Activated T-cell treated with anti-CD3 and anti-CD28 coated beads, Interleukin-2, amount 50 U/mL, for 24 hours (primary cell): ENCODE measurements around the gene ARF6.
"Not testable (repeated sequence)": the region's sequence is repeated elsewhere in the genome, so short reads cannot be mapped to it uniquely, and the experiment has no call there.

Source experiments
- DNase-seq: peaks from one replicate; pipeline ENCODE4 v3.0.0-alpha.2; 2020
- H3K27ac Mint-ChIP-seq: 2 replicates; pipeline ENCODE4 v1.8.0; 2020; ENCODE audit warnings: mild to moderate bottlenecking, mixed read lengths
- H3K27me3 Mint-ChIP-seq: 2 replicates; pipeline ENCODE4 v1.8.0; 2020; ENCODE audit warnings: mixed read lengths
- H3K36me3 Mint-ChIP-seq: 2 replicates; pipeline ENCODE4 v1.8.0; 2020; ENCODE audit warnings: low read depth, mixed read lengths
- H3K4me1 Mint-ChIP-seq: 2 replicates; pipeline ENCODE4 v1.8.0; 2020; ENCODE audit warnings: low read depth, mixed read lengths
- H3K4me3 Mint-ChIP-seq: 2 replicates; pipeline ENCODE4 v1.8.0; 2020; ENCODE audit warnings: mild to moderate bottlenecking, moderate library complexity, mixed read lengths
- H3K9me3 Mint-ChIP-seq: 2 replicates; pipeline ENCODE4 v1.8.0; 2020; ENCODE audit warnings: mixed read lengths

ARF6 gene

GRCh38 chr14:49865431-49865859 lies 27.4 kb upstream of the ARF6 start:
- peaks cover 15% of the 10 kb centered on the region for H3K36me3 Mint-ChIP-seq

GRCh38 chr14:49867831-49868719 lies 24.8 kb upstream of the ARF6 start:
- H3K27me3 Mint-ChIP-seq = no peaks in the 10 kb centered on the region
- peak; percentile 98 for DNase-seq
- H3K4me3 Mint-ChIP-seq = peak overlapping the region; percentile 90
- H3K27ac Mint-ChIP-seq = peak overlapping the region; percentile 96
- H3K36me3 Mint-ChIP-seq = peaks cover 9% of the 10 kb centered on the region
- H3K9me3 Mint-ChIP-seq = no peaks in the 10 kb centered on the region
- H3K4me1 Mint-ChIP-seq = peaks cover 33% of the 10 kb centered on the region

More at GRCh38 chr14:49865431-49865859, 27.4 kb upstream of the ARF6 start:
- DNase-seq = peak; percentile 86
- H3K9me3 Mint-ChIP-seq = no peaks in the 10 kb centered on the region
- no peaks in the 10 kb centered on the region for H3K27me3 Mint-ChIP-seq
- H3K4me3 Mint-ChIP-seq = no peak overlapping the region
- H3K27ac Mint-ChIP-seq = no peak overlapping the region
- H3K4me1 Mint-ChIP-seq = peaks cover 37% of the 10 kb centered on the region

- peaks cover 33% of the 10 kb centered on the region for H3K4me1 Mint-ChIP-seq
- peak overlapping the region; percentile 96 for H3K27ac Mint-ChIP-seq
- no peaks in the 10 kb centered on the region for H3K9me3 Mint-ChIP-seq
- no peak for DNase-seq
- peaks cover 6% of the 10 kb centered on the region for H3K36me3 Mint-ChIP-seq
- H3K4me3 Mint-ChIP-seq = peak overlapping the region; percentile 90
- no peaks in the 10 kb centered on the region for H3K27me3 Mint-ChIP-seq
Measured at GRCh38 chr14:49868720-49869114, 24.2 kb upstream of the ARF6 start.

GRCh38 chr14:49870908-49871307 lies 22.0 kb upstream of the ARF6 start:
- Mint-ChIP-seq H3K36me3 (peaks cover 6% of the 10 kb centered on the region), H3K9me3 (no peaks in the 10 kb centered on the region), H3K27ac (peak overlapping the region; percentile 59), H3K27me3 (no peaks in the 10 kb centered on the region), H3K4me1 (peaks cover 33% of the 10 kb centered on the region), H3K4me3 (no peak overlapping the region)
- DNase-seq = no peak

GRCh38 chr14:49873548-49873947 lies 19.3 kb upstream of the ARF6 start:
- not testable (repeated sequence) for H3K36me3 Mint-ChIP-seq, H3K27ac Mint-ChIP-seq, DNase-seq, H3K4me3 Mint-ChIP-seq, H3K27me3 Mint-ChIP-seq, H3K9me3 Mint-ChIP-seq
- H3K4me1 Mint-ChIP-seq = peaks cover 29% of the 10 kb centered on the region

DNA sequence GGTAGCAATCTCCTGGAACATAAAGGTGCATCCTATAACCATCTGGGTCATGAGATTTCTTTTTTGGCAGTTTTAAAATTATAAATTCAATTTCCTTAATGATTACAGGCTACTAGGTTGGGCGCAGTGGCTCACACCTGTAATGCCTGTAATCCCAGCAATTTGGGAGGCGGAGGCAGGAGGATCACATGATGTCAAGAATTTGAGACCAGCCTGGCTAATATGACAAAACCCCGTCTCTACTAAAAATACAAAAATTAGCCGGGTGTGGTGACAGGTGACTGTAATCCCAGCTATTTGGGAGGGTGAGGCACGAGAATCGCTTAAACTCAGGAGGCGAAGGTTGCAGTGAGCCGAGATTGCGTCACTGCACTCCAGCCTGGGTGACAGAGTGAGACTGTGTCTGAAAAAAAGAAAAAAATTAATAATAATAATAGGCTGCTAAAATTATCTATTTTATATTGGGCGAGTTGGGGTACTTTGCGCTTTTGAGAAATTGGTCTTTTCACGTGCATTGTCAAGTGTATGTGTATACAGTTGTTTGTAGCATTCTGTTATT lies 17.2 kb upstream of the ARF6 start:
- Mint-ChIP-seq H3K27me3 (no peaks in the 10 kb centered on the region), H3K4me3 (no peak overlapping the region), H3K27ac (no peak overlapping the region), H3K9me3 (no peaks in the 10 kb centered on the region), H3K36me3 (no peaks in the 10 kb centered on the region), H3K4me1 (peaks cover 30% of the 10 kb centered on the region)
- DNase-seq = no peak

DNA sequence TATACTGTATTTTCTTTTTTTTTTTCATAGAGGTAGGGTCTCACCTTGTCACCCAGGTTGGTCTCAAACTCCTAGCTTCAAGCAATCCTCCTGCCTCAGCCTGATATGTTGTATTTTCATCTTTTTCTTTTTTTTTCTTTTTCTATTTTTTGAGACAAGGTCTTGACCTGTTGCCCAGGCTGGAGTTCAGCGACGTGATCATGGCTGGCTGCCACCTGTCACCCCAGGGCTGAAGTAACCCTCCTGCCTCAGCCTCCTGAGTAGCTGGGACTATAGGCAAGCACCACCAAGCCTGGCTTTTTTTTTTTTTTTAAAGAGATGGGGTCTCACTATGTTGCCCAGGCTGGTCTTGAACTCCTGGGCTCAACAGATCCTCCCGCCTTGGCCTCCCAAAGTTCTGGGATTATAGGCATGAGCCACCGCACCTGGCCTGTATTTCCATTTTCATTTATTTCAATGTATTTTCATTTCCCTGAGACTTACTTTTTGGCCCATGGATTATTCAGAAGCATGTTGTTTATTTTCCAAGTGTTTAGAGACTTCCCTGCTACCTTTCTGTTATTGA lies 16.2 kb upstream of the ARF6 start:
- Mint-ChIP-seq H3K4me3 (no peak overlapping the region), H3K9me3 (no peaks in the 10 kb centered on the region), H3K4me1 (peaks cover 26% of the 10 kb centered on the region), H3K36me3 (no peaks in the 10 kb centered on the region), H3K27ac (no peak overlapping the region), H3K27me3 (no peaks in the 10 kb centered on the region)
- no peak for DNase-seq

- Mint-ChIP-seq H3K36me3 (no peaks in the 10 kb centered on the region), H3K9me3 (no peaks in the 10 kb centered on the region), H3K4me1 (peaks cover 34% of the 10 kb centered on the region), H3K27ac (peak overlapping the region; percentile 73), H3K27me3 (no peaks in the 10 kb centered on the region), H3K4me3 (no peak overlapping the region)
- DNase-seq = peak; percentile 57
Measured at GRCh38 chr14:49879646-49880204, 13.2 kb upstream of the ARF6 start.

GRCh38 chr14:49880267-49881064 lies 12.4 kb upstream of the ARF6 start:
- Mint-ChIP-seq H3K27me3 (no peaks in the 10 kb centered on the region), H3K36me3 (no peaks in the 10 kb centered on the region), H3K4me3 (no peak overlapping the region), H3K4me1 (peaks cover 34% of the 10 kb centered on the region), H3K27ac (peak overlapping the region; percentile 73), H3K9me3 (no peaks in the 10 kb centered on the region)
- DNase-seq = no peak

DNA sequence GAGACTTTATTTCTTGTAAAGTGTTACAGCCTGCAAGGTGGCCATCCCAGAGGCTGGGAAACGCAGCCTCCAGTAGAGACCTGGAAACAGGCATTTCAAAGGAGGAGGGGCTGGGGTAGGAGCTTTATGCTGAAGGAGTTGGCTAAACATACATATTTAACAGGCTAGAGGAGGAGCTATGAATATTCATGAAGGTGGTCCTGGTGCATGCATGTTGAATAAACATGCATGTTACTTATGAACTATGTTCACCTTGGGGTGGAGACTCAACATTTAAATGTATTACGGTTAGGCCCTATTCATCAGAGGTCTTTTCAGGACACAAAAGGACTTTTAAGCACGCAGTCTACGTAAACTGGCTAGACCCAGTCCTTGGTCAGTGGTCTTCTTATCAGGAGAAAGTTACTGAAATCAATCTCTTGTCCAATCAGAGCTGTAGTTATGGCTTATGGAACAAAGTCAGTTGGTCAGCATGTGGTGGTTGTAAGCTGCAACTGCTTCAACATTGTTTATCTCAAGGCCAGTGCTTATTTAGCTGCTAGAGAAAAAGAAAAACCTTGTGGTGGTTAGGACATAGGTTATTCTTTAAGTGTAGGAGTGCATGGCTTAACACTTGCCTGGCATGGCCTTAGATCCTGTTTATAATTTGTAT lies 11.4 kb upstream of the ARF6 start:
- H3K27ac Mint-ChIP-seq = no peak overlapping the region
- DNase-seq = no peak
- no peaks in the 10 kb centered on the region for H3K9me3 Mint-ChIP-seq
- H3K36me3 Mint-ChIP-seq = no peaks in the 10 kb centered on the region
- H3K4me3 Mint-ChIP-seq = no peak overlapping the region
- H3K27me3 Mint-ChIP-seq = no peaks in the 10 kb centered on the region
- H3K4me1 Mint-ChIP-seq = peaks cover 35% of the 10 kb centered on the region

DNA sequence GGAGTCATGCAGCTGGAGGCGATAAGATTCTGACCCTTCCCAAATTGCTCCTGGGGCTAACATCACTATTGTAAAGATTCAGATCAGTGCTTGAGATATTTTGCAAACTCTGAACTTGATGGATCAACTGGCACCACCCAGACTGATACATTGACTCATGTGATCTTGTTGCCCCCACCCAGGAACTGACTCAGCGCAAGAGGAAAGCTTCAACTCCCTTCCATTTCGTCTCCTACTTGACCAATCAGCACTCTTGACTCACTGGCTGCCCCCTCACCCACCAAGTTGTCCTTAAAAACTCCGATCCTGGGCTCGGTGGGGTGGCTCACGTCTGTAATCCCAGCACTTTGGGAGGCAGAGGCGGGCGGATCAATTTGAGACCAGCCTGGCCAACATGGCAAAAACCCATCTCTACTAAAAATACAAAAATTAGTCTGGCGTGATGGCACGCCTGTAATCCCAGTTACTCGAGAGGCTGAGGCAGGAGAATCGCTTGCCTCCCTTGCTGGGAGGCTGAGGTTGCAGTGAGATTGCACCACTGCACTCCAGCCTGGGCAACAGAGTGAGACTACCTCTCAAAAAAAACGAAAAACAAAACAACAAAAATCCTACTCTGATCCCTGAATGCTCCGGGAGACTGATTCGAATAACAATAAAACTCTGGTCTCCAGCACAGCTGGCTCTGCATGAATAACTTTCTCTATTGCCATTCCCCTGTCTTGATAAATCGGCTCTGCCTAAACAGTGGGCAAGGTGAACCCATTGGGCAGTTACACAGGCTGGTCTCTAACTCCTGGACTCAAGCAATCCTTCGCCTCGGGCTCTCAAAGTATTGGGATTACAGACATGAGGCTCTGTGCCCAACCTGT lies 9.8 kb upstream of the ARF6 start:
- H3K27ac Mint-ChIP-seq = no peak overlapping the region
- no peaks in the 10 kb centered on the region for H3K9me3 Mint-ChIP-seq
- no peaks in the 10 kb centered on the region for H3K36me3 Mint-ChIP-seq
- peaks cover 37% of the 10 kb centered on the region for H3K4me1 Mint-ChIP-seq
- DNase-seq = no peak
- no peaks in the 10 kb centered on the region for H3K27me3 Mint-ChIP-seq
- no peak overlapping the region for H3K4me3 Mint-ChIP-seq

DNA sequence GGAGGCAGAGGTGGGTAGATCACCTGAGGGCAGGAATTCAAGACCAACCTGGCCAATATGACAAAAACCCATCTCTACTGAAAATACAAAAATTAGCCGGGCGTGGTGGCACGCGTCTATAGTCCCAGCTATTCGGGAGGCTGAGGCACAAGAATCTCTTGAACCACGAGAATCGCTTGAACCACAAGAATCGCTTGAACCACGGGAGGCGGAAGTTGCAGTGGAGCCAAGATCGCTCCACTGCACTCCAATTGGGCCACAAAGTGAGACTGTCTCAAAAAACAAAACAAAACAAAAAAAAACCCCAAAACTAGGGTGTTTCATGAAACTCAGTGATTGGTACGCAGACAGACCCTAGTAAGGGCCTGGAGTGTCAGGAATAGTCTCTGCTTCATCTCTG lies 6.4 kb upstream of the ARF6 start:
- Mint-ChIP-seq H3K36me3 (peaks cover 10% of the 10 kb centered on the region), H3K4me3 (peak overlapping the region; percentile 3), H3K9me3 (no peaks in the 10 kb centered on the region), H3K27ac (peak overlapping the region; percentile 26), H3K4me1 (peaks cover 20% of the 10 kb centered on the region), H3K27me3 (no peaks in the 10 kb centered on the region)
- no peak for DNase-seq

DNA sequence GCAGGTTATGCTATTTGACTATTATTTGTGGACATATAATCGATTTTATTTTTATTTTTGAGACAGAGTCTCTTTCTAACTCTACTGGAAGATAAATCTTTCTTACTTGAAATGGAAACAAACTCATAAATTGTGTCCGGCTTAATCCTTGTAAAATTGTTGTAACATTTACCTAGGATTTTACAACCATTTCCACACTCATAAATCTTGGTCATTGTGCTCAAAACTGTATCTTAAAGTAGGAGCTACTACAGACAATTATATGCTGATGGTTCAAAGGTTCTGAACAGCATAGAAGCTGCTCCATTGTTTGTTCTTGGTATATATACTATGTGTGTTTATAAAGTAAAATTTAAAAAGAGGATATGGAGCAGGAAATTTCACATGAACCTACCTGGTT lies 4.6 kb upstream of the ARF6 start:
- Mint-ChIP-seq H3K4me1 (peaks cover 20% of the 10 kb centered on the region), H3K27ac (no peak overlapping the region), H3K4me3 (no peak overlapping the region), H3K27me3 (no peaks in the 10 kb centered on the region), H3K9me3 (no peaks in the 10 kb centered on the region), H3K36me3 (peaks cover 27% of the 10 kb centered on the region)
- no peak for DNase-seq
